ENCODE data around the gene ONECUT3.
"Not testable (repeated sequence)": the region's sequence is repeated elsewhere in the genome, so short reads cannot be mapped to it uniquely, and the experiment has no call there.

ONECUT3 gene

GRCh38 chr19:1756705-1757465 lies 3.6 kb downstream of the ONECUT3 start:
- DNase-seq: no peak

GRCh38 chr19:1757468-1758230 lies 4.3 kb downstream of the ONECUT3 start:
- DNase-seq: no peak

- no peak for DNase-seq
These were observed 4.9 kb downstream of the ONECUT3 start for GRCh38 chr19:1758231-1758577.

GRCh38 chr19:1758959-1759903 lies 5.9 kb downstream of the ONECUT3 start:
- no peak for DNase-seq

- DNase-seq: no peak
These were observed 6.7 kb downstream of the ONECUT3 start for GRCh38 chr19:1760020-1760419.

- DNase-seq: not testable (repeated sequence)
These were observed 7.7 kb downstream of the ONECUT3 start for GRCh38 chr19:1760786-1761527.

GRCh38 chr19:1761528-1762242 lies 8.4 kb downstream of the ONECUT3 start:
- DNase-seq: no peak

- no peak for DNase-seq
These were observed 9.2 kb downstream of the ONECUT3 start for GRCh38 chr19:1762243-1763117.

- DNase-seq: no peak
These were observed 10.6 kb downstream of the ONECUT3 start for GRCh38 chr19:1763648-1764639.

- no peak for DNase-seq
These were observed 11.4 kb downstream of the ONECUT3 start for GRCh38 chr19:1764729-1765128.

- no peak for DNase-seq
These were observed 12.1 kb downstream of the ONECUT3 start for GRCh38 chr19:1765232-1765903.

GRCh38 chr19:1765904-1766799 lies 12.8 kb downstream of the ONECUT3 start:
- DNase-seq: no peak

- DNase-seq: no peak
These were observed 13.6 kb downstream of the ONECUT3 start for GRCh38 chr19:1766800-1767352.

GRCh38 chr19:1767464-1767933 lies 14.2 kb downstream of the ONECUT3 start:
- DNase-seq: no peak

- DNase-seq: no peak
These were observed 14.9 kb downstream of the ONECUT3 start for GRCh38 chr19:1768248-1768647.

GRCh38 chr19:1768918-1769644 lies 15.8 kb downstream of the ONECUT3 start:
- DNase-seq: no peak

- no peak for DNase-seq
These were observed 16.3 kb downstream of the ONECUT3 start for GRCh38 chr19:1769645-1769985.

Measured in cerebellar nuclear complex (tissue), 1 donor.